HG03354 (cell line): ENCODE data around the gene C5orf52.
"Not testable (repeated sequence)": the region's sequence is repeated elsewhere in the genome, so short reads cannot be mapped to it uniquely, and the experiment has no call there.

Source experiments
- ATAC-seq: cut with Tn5 transposase; IDR thresholded peaks from one replicate; pipeline ENCODE4 v1.9.1; 2021; ENCODE audit warnings: mild to moderate bottlenecking; ENCODE audit not compliant: unreplicated experiment, poor library complexity, severe bottlenecking

C5orf52 gene

GRCh38 chr5:157674351-157674750 is 3.0 kb downstream of the C5orf52 start:
- not testable (repeated sequence) for ATAC-seq

GRCh38 chr5:157677931-157678330 is 6.6 kb downstream of the C5orf52 start:
- ATAC-seq, result no peak

- no peak for ATAC-seq
These were observed 8.5 kb downstream of the C5orf52 start for GRCh38 chr5:157679801-157680200.

DNA sequence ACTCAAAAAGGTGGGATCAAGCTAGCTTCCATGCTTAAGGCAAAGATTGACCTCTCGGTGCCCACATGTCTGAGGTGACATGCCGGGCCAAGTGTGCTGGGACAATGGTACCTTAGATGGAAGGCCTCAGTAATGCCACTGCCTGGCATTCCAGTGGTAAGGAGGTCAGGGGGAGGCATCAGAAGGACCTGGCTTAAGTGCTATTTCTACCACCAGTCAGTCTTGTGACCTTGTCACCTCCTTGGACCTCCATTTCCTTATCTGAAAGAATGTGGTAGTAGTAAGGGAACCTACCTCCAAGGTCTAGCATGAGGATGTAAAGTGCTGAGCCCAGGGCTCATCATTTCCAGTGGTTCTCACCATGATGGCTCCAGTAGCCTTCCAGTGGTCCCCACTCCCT is 8.9 kb downstream of the C5orf52 start:
- no peak for ATAC-seq

DNA sequence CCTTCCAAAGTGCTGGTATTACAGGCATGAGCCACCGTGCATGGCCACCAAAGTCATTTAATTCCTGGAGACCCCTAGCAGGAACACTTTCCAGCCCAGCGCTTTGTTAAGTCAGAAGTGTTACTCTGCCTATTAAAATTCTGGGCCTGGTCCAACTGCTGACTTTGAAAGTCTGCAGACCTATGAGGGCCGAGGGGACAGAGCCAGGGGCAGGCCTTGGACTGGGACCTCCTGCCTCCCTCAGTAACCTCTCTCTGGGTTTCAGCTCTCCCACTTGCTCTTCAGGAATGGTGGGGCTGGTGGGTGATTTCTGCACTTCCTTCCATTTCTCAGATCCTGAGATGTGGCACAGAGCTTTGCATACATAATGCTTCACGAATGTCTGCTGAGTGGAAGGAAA is 9.7 kb downstream of the C5orf52 start:
- no peak for ATAC-seq

DNA sequence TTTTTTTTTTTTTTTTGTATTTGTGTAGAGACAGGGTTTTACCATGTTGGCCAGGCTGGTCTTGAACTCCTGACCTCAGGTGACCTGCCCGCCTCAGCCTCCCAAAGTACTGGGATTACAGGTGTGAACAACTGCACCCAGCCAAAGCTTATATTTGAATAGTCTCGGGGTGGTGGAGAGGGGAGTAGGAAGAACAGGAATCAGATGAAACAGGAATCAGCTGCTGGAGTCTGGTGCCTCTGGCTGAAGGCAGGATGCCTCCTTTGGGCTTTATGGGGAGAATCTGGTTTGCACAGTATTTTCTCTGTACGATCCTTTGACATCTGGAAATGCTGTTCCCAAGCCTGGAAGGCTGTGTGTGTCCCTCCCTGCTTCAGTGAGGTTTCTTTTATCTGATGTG is 10.9 kb downstream of the C5orf52 start:
- no peak for ATAC-seq

- not testable (repeated sequence) for ATAC-seq
These were observed 15.2 kb downstream of the C5orf52 start for GRCh38 chr5:157686276-157687197.

- no peak for ATAC-seq
These were observed 15.8 kb downstream of the C5orf52 start for GRCh38 chr5:157687198-157687554.

GRCh38 chr5:157689942-157690689 is 18.8 kb downstream of the C5orf52 start:
- no peak for ATAC-seq

GRCh38 chr5:157690690-157691433 is 19.5 kb downstream of the C5orf52 start:
- no peak for ATAC-seq

- not testable (repeated sequence) for ATAC-seq
These were observed 22.5 kb downstream of the C5orf52 start for GRCh38 chr5:157693816-157694215.

- ATAC-seq, result not testable (repeated sequence)
These were observed 24.8 kb downstream of the C5orf52 start for GRCh38 chr5:157696154-157696553.

GRCh38 chr5:157698674-157699073 is 27.3 kb downstream of the C5orf52 start:
- ATAC-seq, result not testable (repeated sequence)

GRCh38 chr5:157703736-157704135 is 32.4 kb downstream of the C5orf52 start:
- ATAC-seq, result no peak

GRCh38 chr5:157708866-157709265 is 37.5 kb downstream of the C5orf52 start:
- no peak for ATAC-seq

DNA sequence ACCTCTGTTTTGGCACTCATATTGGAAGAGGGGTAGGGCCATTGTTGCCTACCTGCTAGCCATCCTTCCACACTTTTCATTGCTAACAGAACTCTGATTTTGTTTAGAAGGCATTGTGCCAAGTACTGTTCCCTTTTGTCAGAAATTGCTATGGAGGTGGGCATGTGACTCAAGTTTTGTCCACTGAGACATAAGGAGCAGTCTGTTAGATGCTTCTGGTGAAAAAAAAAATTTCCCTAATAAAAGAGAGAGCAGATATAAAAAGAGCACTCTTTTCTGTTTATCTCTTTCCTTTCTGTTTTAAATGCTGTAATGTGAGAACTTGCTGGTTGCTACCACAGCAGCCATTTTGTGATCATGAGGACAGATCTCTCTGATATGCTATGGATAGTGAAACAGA is 38.0 kb downstream of the C5orf52 start:
- ATAC-seq, result no peak

- no peak for ATAC-seq
These were observed 39.1 kb downstream of the C5orf52 start for GRCh38 chr5:157710431-157710830.

DNA sequence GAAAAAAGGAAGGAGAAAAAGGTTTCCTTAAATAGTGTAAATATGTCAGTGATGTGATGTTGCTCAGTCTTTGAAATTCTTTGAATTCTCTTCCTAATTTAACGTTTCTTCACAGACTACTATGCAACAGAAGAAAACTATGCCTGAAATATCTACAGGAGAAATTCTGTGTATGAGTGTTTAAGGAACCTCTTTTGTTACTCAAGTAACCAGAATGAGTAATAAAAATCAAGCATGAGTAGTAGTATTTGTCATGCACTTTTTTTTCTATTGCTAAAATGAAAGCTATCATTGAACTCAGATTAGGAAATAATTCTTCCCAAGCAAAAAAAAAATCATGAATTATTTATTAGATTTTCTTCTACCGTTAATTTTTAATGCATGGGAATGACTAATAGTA is 39.5 kb downstream of the C5orf52 start:
- no peak for ATAC-seq

GRCh38 chr5:157713830-157714595 is 42.7 kb downstream of the C5orf52 start:
- no peak for ATAC-seq

GRCh38 chr5:157714596-157714864 is 43.2 kb downstream of the C5orf52 start:
- no peak for ATAC-seq
